Endothelial cell (in vitro differentiated cells): ENCODE results near the gene LRFN2. TPM values are rescaled to one million over a fixed set of nuclear protein-coding genes. Genes with fewer than 3 reads are reported as not detected.

Experiments
- DNase-seq: peaks from one replicate; pipeline ENCODE4 v3.0.0; 2021; ENCODE audit warnings: low spot score
- H3K27ac Mint-ChIP-seq: one replicate; pipeline ENCODE4 v1.8.0; 2021; ENCODE audit warnings: mixed read lengths, inconsistent platforms; ENCODE audit not compliant: unreplicated experiment
- H3K27me3 Mint-ChIP-seq: one replicate; pipeline ENCODE4 v1.8.0; 2021; ENCODE audit warnings: mild to moderate bottlenecking, moderate library complexity, mixed read lengths, inconsistent platforms; ENCODE audit not compliant: unreplicated experiment
- H3K36me3 Mint-ChIP-seq: one replicate; pipeline ENCODE4 v1.8.0; 2021; ENCODE audit warnings: mild to moderate bottlenecking, low read depth, mixed read lengths, inconsistent platforms; ENCODE audit not compliant: unreplicated experiment
- H3K4me1 Mint-ChIP-seq: one replicate; pipeline ENCODE4 v1.8.0; 2021; ENCODE audit warnings: mild to moderate bottlenecking, mixed read lengths, inconsistent platforms; ENCODE audit not compliant: unreplicated experiment
- H3K4me3 Mint-ChIP-seq: one replicate; pipeline ENCODE4 v1.8.0; 2021; ENCODE audit warnings: mild to moderate bottlenecking, mixed read lengths, inconsistent platforms; ENCODE audit not compliant: unreplicated experiment
- H3K9me3 Mint-ChIP-seq: one replicate; pipeline ENCODE4 v1.8.0; 2021; ENCODE audit warnings: mixed read lengths, inconsistent platforms; ENCODE audit not compliant: unreplicated experiment
- CTCF ChIP-seq: fragments of 200-600 bp; sonication (generic); IDR thresholded peaks from one replicate; pipeline ENCODE4 v1.5.0; 2021; ENCODE audit warnings: antibody characterized with exemption; ENCODE audit not compliant: unreplicated experiment
- total RNA-seq: library from RNA; stranded (reverse); fragmentation: NEBNext Ultra II Directional; extraction: Animal tissue kit (Norgen Biotek cat#: 25700); gene quantifications from one replicate; pipeline ENCODE4 v1.2.1, GENCODE V29; 2021; ENCODE audit not compliant: unreplicated experiment

The LRFN2 gene
- total RNA-seq, 1 donor from 2014 or later: 0.59 TPM

DNA sequence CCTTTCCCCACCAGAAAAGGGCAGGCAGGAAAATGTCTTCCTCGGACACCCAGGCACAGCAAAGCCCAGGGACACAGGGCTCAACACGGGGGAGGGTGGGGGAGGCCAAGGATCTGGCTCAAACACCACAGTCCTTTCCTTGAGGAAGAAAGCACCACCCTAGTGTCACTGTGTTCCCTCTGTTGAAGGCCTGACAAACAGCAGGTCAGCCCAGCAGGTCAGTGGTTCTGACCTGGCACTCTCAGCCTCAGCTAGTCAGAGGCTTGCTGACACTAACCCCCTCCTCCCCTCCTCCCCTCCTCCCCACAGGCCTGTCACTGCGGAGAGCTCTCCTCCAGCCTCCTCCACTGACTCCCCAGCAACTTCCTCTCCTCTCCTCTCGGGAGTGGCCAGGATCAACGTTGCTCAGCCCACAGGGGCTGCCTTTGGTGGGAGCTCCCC, 239.6 kb downstream of the LRFN2 start:
- no peak for TF ChIP-seq CTCF
- H3K27me3 Mint-ChIP-seq: peaks cover 4% of the 10 kb centered on the region
- H3K4me3 Mint-ChIP-seq: no peak overlapping the region
- no peak for DNase-seq
- H3K27ac Mint-ChIP-seq: no peak overlapping the region
- no peaks in the 10 kb centered on the region for H3K36me3 Mint-ChIP-seq
- H3K4me1 Mint-ChIP-seq: peaks cover 16% of the 10 kb centered on the region
- no peaks in the 10 kb centered on the region for H3K9me3 Mint-ChIP-seq

DNA sequence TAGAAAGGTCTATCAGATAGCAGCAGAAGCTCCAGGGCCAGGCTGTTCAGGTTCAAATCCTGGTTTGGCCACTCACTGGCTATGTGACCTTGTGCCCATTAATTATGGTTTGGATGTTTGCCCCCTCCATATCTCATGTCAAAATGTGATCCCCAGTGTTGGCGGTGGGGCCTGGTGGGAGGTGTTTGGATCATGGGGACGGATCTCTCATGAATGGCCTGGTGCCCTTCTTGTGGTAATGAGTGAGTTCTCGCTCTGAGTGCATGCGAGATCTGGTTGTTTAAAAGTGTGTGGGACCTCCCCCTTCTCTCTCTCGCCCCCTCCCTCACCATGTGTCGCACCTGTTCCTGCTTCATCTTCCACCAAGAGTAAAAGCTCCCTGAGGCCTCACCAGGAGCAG, 240.9 kb downstream of the LRFN2 start:
- Mint-ChIP-seq H3K9me3 (no peaks in the 10 kb centered on the region), H3K27ac (no peak overlapping the region), H3K4me3 (no peak overlapping the region), H3K27me3 (peaks cover 4% of the 10 kb centered on the region), H3K4me1 (peaks cover 16% of the 10 kb centered on the region), H3K36me3 (no peaks in the 10 kb centered on the region)
- no peak for TF ChIP-seq CTCF
- no peak for DNase-seq

GRCh38 chr6:40344566-40345167, 242.5 kb downstream of the LRFN2 start:
- Mint-ChIP-seq H3K27ac (no peak overlapping the region), H3K27me3 (peaks cover 4% of the 10 kb centered on the region), H3K36me3 (no peaks in the 10 kb centered on the region), H3K4me1 (peaks cover 16% of the 10 kb centered on the region), H3K9me3 (no peaks in the 10 kb centered on the region), H3K4me3 (no peak overlapping the region)
- no peak for TF ChIP-seq CTCF
- no peak for DNase-seq

DNA sequence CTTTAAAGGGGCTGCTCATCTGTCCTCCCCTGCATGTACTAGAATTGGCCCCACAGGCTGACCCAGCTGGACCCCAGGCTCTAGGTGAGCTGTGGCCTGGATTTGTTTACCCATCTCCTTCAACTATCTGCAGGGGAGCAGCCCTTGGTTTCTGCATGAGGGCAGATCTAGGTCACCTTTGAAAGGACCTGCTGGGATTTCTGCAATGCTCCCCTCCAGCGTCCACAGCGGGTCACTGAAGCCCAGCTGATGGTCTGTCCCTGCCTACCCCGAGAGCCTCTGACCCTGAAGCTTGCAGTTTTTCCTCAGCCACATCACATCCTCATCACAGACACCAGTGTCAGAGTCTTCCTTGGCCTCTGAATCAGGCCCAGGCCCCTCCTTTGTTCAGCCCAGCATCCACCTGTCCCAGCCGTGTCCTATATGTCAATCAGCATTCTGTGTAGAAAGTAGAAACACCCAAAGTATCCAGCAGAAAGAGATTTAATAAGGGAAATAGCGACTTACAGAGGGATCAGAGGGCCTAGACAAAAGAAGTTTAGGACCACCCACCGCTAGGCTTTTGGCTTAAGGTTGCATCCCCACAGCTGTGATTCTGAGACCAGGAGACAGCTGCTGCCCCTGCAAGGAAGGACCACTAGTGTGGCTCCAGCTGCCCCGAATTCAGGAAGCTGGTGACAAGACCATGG, 243.1 kb downstream of the LRFN2 start:
- H3K36me3 Mint-ChIP-seq: no peaks in the 10 kb centered on the region
- no peak overlapping the region for H3K4me3 Mint-ChIP-seq
- no peak overlapping the region for H3K27ac Mint-ChIP-seq
- H3K9me3 Mint-ChIP-seq: no peaks in the 10 kb centered on the region
- H3K4me1 Mint-ChIP-seq: peaks cover 16% of the 10 kb centered on the region
- no peak for DNase-seq
- TF ChIP-seq CTCF: no peak
- H3K27me3 Mint-ChIP-seq: peaks cover 4% of the 10 kb centered on the region

- TF ChIP-seq CTCF: no peak
- H3K27ac Mint-ChIP-seq: no peak overlapping the region
- no peak for DNase-seq
- H3K36me3 Mint-ChIP-seq: no peaks in the 10 kb centered on the region
- no peaks in the 10 kb centered on the region for H3K9me3 Mint-ChIP-seq
- no peak overlapping the region for H3K4me3 Mint-ChIP-seq
- peaks cover 11% of the 10 kb centered on the region for H3K4me1 Mint-ChIP-seq
- peaks cover 4% of the 10 kb centered on the region for H3K27me3 Mint-ChIP-seq
Measured at GRCh38 chr6:40343318-40343876, 243.8 kb downstream of the LRFN2 start.
